GM18508 (cell line): ENCODE data around the gene NKX3-2.

Experiments
- ATAC-seq: cut with Tn5 transposase; IDR thresholded peaks from one replicate; pipeline ENCODE4 v1.9.1; 2021; ENCODE audit warnings: moderate number of reproducible peaks; ENCODE audit not compliant: insufficient read depth, unreplicated experiment

NKX3-2 gene

GRCh38 chr4:13515268-13515667, 29.0 kb downstream of the NKX3-2 start:
- ATAC-seq: no peak

GRCh38 chr4:13514722-13515121, 29.6 kb downstream of the NKX3-2 start:
- no peak for ATAC-seq

- ATAC-seq: no peak
These were observed 33.2 kb downstream of the NKX3-2 start for GRCh38 chr4:13511101-13511500.

GRCh38 chr4:13509442-13509841, 34.9 kb downstream of the NKX3-2 start:
- no peak for ATAC-seq

GRCh38 chr4:13504374-13504773, 39.9 kb downstream of the NKX3-2 start:
- ATAC-seq: no peak

- ATAC-seq: no peak
These were observed 45.8 kb downstream of the NKX3-2 start for GRCh38 chr4:13498469-13498868.

- ATAC-seq: no peak
These were observed 47.7 kb downstream of the NKX3-2 start for GRCh38 chr4:13496605-13497004.

- ATAC-seq: no peak
These were observed 48.6 kb downstream of the NKX3-2 start for GRCh38 chr4:13495753-13496152.

- ATAC-seq: no peak
These were observed 50.5 kb downstream of the NKX3-2 start for GRCh38 chr4:13493793-13494192.

GRCh38 chr4:13492747-13493146, 51.6 kb downstream of the NKX3-2 start:
- ATAC-seq: no peak
